GM19043 (cell line): ENCODE measurements around the gene KIAA1755.

ENCODE experiments used
- ATAC-seq: cut with Tn5 transposase; IDR thresholded peaks from one replicate; pipeline ENCODE4 v1.9.1; 2021; ENCODE audit warnings: low read depth; ENCODE audit not compliant: unreplicated experiment

Gene KIAA1755

DNA sequence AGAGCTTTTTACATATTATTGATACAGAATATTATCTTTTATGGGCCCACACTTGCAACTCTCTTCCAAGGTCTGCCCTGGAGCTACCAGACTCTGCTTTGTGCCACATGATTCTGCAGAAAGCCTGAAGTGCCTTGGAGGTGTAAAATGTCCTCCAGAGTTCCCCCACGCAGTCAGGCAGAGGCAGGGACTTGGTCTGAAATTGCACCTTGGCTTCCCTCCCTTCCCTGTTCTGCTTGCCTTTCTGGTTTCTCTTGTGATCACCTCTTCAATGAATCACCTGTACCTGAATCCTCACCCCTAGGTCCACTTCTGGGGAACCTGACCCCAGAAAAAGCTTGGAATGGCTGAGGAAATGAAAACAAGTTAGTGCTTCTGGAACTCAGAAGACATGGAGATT is 52.4 kb downstream of the KIAA1755 start:
- ATAC-seq: no peak

GRCh38 chr20:38207621-38208020 is 52.9 kb downstream of the KIAA1755 start:
- no peak for ATAC-seq

DNA sequence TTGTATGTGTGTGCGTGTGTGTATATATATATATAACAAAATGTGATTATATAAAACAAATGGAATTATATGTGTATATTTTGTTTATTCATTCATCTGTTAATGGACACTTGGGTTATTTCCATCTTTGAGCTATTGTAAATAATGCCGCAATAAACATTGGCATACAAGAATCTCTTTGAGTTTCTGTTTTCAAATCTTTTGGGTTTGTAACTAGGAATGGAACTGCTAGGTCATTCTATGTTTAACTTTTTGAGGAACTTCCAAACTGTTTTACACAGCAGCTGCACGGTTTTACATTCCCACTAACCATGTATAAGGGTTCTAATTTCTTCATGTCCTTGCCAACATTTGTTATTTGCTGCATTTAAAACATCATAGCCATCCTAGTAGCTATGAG is 55.5 kb downstream of the KIAA1755 start:
- ATAC-seq: no peak

DNA sequence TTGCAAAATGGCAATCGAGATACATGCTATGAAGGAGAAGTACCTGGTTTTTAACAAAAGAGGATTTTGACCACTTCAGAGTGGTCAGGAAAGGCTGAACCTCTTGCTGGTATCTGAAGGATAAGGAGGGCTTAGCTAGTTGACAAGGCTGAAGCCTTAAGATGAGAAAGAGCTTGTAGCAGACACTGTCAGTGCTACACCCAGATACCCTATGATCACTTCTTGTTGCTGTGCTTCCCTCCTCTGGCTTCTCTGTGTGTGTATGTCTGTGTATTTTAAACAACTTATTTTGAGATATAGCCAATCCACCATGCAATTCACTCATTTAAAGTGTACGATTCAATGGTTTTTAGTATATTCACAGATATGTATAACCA is 56.6 kb downstream of the KIAA1755 start:
- ATAC-seq: no peak

DNA sequence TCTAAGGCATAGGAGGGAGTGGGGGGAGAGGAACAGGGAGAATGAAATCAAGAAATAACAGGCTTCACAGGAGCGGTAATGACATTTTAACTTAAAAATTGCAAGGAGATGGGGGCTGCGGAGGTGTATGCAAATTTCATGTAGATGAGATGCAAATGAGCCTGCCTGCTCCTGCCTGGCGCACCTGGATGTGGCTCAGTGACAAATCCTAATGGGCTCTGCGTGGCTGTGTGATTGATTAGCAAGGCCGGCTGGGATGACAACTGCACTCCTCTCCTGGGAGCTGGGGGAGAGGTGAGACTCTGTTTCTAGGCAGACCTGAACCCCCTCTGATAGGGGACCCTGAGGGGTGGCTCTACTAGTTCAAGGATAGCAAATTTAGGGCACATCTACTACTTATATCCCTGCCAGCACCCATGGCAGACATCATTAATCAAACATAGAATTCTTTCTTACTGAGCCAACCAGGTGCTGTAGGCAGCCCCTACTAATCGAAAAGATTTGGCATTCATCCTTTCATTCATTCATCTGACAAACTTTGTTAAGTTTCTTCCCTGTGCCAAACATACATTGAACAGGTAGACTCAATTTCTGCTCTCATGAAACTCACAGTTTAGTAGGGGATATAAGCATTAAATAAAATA is 57.1 kb downstream of the KIAA1755 start:
- ATAC-seq: no peak

GRCh38 chr20:38202982-38203293 is 57.6 kb downstream of the KIAA1755 start:
- ATAC-seq: no peak

- ATAC-seq: no peak
These were observed 58.2 kb downstream of the KIAA1755 start for GRCh38 chr20:38202153-38202981.

GRCh38 chr20:38201356-38201755 is 59.2 kb downstream of the KIAA1755 start:
- no peak for ATAC-seq

GRCh38 chr20:38200646-38201045 is 59.9 kb downstream of the KIAA1755 start:
- no peak for ATAC-seq

- no peak for ATAC-seq
These were observed 60.8 kb downstream of the KIAA1755 start for GRCh38 chr20:38199501-38200390.

GRCh38 chr20:38198238-38198861 is 62.2 kb downstream of the KIAA1755 start:
- no peak for ATAC-seq

GRCh38 chr20:38197619-38198018 is 62.9 kb downstream of the KIAA1755 start:
- no peak for ATAC-seq

- no peak for ATAC-seq
These were observed 63.3 kb downstream of the KIAA1755 start for GRCh38 chr20:38197217-38197616.

GRCh38 chr20:38196592-38196991 is 63.9 kb downstream of the KIAA1755 start:
- ATAC-seq: no peak

DNA sequence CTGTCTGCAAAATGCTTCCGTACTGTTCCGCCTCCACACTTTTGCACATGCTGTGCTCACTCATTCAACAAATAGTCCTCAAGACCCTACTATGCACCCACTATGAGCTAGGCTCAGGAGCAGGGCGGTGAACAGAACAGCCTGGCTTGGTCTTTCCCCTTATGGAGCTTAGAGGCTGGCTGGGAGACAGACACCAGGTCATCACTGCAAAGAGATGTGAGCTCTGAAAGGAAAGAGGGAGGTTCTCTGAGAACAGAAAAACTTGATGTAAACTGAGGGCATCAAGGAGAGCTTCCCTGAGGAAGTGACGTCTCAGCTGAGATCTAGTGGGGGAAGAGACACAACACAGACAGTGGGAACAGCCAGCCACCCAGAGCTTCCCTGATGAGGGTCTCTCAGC is 64.5 kb downstream of the KIAA1755 start:
- ATAC-seq: no peak

DNA sequence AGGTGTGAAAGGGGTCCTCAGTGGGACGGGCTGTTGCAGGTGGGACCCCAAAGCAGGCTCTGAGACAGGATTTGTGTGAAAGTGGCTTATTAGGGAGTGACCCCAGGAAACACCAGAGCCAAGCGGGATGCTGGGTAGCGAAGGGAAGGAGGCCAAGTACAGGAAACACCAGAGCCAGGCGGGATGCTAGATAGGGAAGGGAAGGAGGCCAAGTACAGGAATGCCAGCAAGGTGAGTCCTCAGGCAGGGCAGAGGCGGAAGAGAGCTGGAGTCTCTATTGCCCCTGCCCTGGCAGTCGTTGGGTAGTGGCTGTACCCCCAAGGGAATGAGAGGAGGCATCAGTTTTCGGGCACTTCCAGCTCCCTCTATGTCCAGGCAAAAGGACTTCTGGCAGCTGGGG is 65.0 kb downstream of the KIAA1755 start:
- no peak for ATAC-seq

GRCh38 chr20:38194971-38195504 is 65.5 kb downstream of the KIAA1755 start:
- ATAC-seq: no peak

- no peak for ATAC-seq
These were observed 66.9 kb downstream of the KIAA1755 start for GRCh38 chr20:38193586-38194105.

- ATAC-seq: no peak
These were observed 68.1 kb downstream of the KIAA1755 start for GRCh38 chr20:38192323-38192885.

GRCh38 chr20:38191654-38192053 is 68.9 kb downstream of the KIAA1755 start:
- no peak for ATAC-seq
